Skeletal muscle tissue (tissue), 4 donors: ENCODE results near the gene GABRA1. TPM values are rescaled to one million over a fixed set of nuclear protein-coding genes. Genes with fewer than 3 reads are reported as not detected.

ENCODE experiments used
- H3K27ac ChIP-seq: one replicate; pipeline ENCODE4 v1.7.0; 2013; ENCODE audit warnings: mild to moderate bottlenecking, low read depth, low read length, inconsistent platforms
- H3K27me3 ChIP-seq, 3 donors: one replicate each; pipeline ENCODE4 v1.7.0; 2013; ENCODE audit warnings: low read length in 3 of 3; ENCODE audit not compliant: control insufficient read depth in 3 of 3, insufficient read depth in 3 of 3
- H3K36me3 ChIP-seq, 3 donors: one replicate each; pipeline ENCODE4 v1.7.0; 2013; ENCODE audit warnings: low read length in 3 of 3; ENCODE audit not compliant: control insufficient read depth in 3 of 3, insufficient read depth in 3 of 3
- H3K4me1 ChIP-seq, 3 donors: one replicate each; pipeline ENCODE4 v1.7.0; 2013; ENCODE audit warnings: low read length in 3 of 3, mild to moderate bottlenecking in 3 of 3; ENCODE audit not compliant: control insufficient read depth in 3 of 3, insufficient read depth in 3 of 3
- H3K4me3 ChIP-seq, 3 donors: one replicate each; pipeline ENCODE4 v1.7.0; 2013; ENCODE audit warnings: low read length in 3 of 3
- H3K9ac ChIP-seq, 3 donors: one replicate each; pipeline ENCODE4 v1.7.0; 2013; ENCODE audit warnings: low read length in 3 of 3, mild to moderate bottlenecking in 3 of 3, moderate library complexity in 2 of 3, low read depth in 1 of 3
- H3K9me3 ChIP-seq, 3 donors: one replicate each; pipeline ENCODE4 v1.7.0; 2013; ENCODE audit warnings: low read length in 3 of 3; ENCODE audit not compliant: control insufficient read depth in 3 of 3
- total RNA-seq: library from RNA; depleted of rRNA; stranded (reverse); fragments of >200 nt; gene quantifications from one replicate; pipeline ENCODE4 v1.2.3, GENCODE V29; 2014
- donor health status: Osteomylitis.

The GABRA1 gene
- total RNA-seq, 1 donor from 2014 or later = not detected

DNA sequence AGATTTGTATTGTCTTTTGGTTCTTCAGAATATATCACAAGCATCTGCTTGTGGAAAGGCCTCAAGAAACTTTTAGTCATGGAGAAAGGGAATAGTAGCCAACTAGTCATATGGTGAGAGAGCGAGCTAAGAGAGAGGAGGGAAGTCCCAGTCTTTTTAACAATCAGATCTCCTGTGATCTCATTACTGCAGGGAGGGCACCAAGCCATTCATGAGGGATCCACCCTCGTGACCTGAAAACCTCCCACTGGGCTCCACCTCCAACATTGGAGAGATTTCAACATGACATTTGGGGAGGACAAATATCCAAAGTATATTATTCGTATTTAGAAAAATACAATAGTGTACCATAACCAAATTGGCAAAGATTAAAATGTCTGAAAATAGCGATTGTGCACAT lies 99.0 kb downstream of the GABRA1 start:
- H3K4me1 ChIP-seq = no peaks in the 10 kb centered on the region
- no peaks in the 10 kb centered on the region for H3K36me3 ChIP-seq
- no peak overlapping the region for H3K9ac ChIP-seq
- H3K4me3 ChIP-seq = no peak overlapping the region
- H3K27me3 ChIP-seq = no peaks in the 10 kb centered on the region
- no peaks in the 10 kb centered on the region for H3K9me3 ChIP-seq
- H3K27ac ChIP-seq = no peak overlapping the region

Other genes with a start within 250 kb of the GABRA1 start
- not detected for gene GABRA6, start 162.4 kb upstream of the GABRA1 start, total RNA-seq
- not detected for gene GABRG2, start 219.7 kb downstream of the GABRA1 start, total RNA-seq